K562 (cell line): ENCODE data around the gene PSMC3IP. TPM values are rescaled to one million over a fixed set of nuclear protein-coding genes. Genes with fewer than 3 reads are reported as not detected.

Experiments used
- FOXK1 ChIP-seq: sonication (generic); formaldehyde crosslinking; IDR thresholded peaks from 2 replicates; pipeline ENCODE4 v1.8.0; 2022; ENCODE audit warnings: missing genetic modification reagents, mild to moderate bottlenecking, borderline replicate concordance
- NELFE ChIP-seq: IDR thresholded peaks from 2 replicates; pipeline ENCODE4 v1.6.1; 2011; ENCODE audit warnings: mild to moderate bottlenecking; ENCODE audit not compliant: insufficient read depth, insufficient read length
- NFIX ChIP-seq: fragments of 250-450 bp; sonication (Bioruptor Pico); IDR thresholded peaks from 2 replicates; pipeline ENCODE4 v1.4.0; 2020; ENCODE audit warnings: low read depth, mild to moderate bottlenecking, moderate library complexity
- PHF20 ChIP-seq: fragments of 450-650 bp; IDR thresholded peaks from 2 replicates; pipeline ENCODE4 v1.6.1; 2018; ENCODE audit not compliant: partially characterized antibody
- POLR2H ChIP-seq: IDR thresholded peaks from 2 replicates; pipeline ENCODE4 v1.6.1; 2016; ENCODE audit warnings: missing genetic modification characterization, low read depth, mild to moderate bottlenecking, control low read depth, missing compliant biosample characterization, moderate library complexity
- PPARD ChIP-seq: fragments of 250-450 bp; sonication (Bioruptor Pico); IDR thresholded peaks from 2 replicates; pipeline ENCODE4 v1.8.0; 2022; ENCODE audit warnings: inconsistent platforms, mild to moderate bottlenecking, moderate library complexity
- PRPF4 ChIP-seq: fragments of 200-400 bp; formaldehyde crosslinking; IDR thresholded peaks from one replicate; pipeline ENCODE4 v1.6.1; 2017; ENCODE audit warnings: low read length, low read depth, mild to moderate bottlenecking; ENCODE audit not compliant: insufficient read depth, poor library complexity, severe bottlenecking
- RBM17 ChIP-seq: fragments of 200-400 bp; formaldehyde crosslinking; IDR thresholded peaks from 2 replicates; pipeline ENCODE4 v1.6.1; 2017; ENCODE audit warnings: low read depth, mild to moderate bottlenecking, low read length, borderline replicate concordance
- SETDB1 ChIP-seq: IDR thresholded peaks from one replicate; pipeline ENCODE4 v1.6.1; 2012; ENCODE audit warnings: low read length, control low read depth, inconsistent platforms
- SRSF9 ChIP-seq: fragments of 200-400 bp; formaldehyde crosslinking; IDR thresholded peaks from 2 replicates; pipeline ENCODE4 v1.6.1; 2017; ENCODE audit warnings: low read depth, low read length, borderline replicate concordance
- polyA plus RNA-seq, 8 experiments: library from polyadenylated mRNA; depleted of rRNA in 4 of 8; stranded (reverse) in 5 of 8; unstranded in 3 of 8; fragments of >200 nt; fragmentation: Nextera tagmentation in 2 of 8; fragmentation: Illumina TruSeq in 1 of 8; extraction: Ambion mirVana in 2 of 8; extraction: Trizol in 1 of 8; gene quantifications; 2 replicates each; pipeline versions ENCODE4 v1.2.1 to v1.2.3, GENCODE V29; 2011 to 2014; ENCODE audit warnings: inconsistent platforms in 1 of 8, missing spikeins in 1 of 8
- total RNA-seq, 7 experiments: library from RNA; depleted of rRNA in 6 of 7; stranded (reverse); fragments of >200 nt in 6 of 7; fragmentation: Illumina TruSeq in 2 of 7; extraction: Trizol in 2 of 7; gene quantifications; 2 replicates each; pipeline versions ENCODE4 v1.2.1 to v1.2.3, GENCODE V29; 2011 to 2021; ENCODE audit warnings: low replicate concordance in 1 of 7
- TF ChIP-seq, protein P1 (sequence below): fragments of 450-650 bp; IDR thresholded peaks from 2 replicates; pipeline ENCODE4 v1.6.1; 2016; ENCODE audit warnings: low read depth
- TF ChIP-seq, protein P2 (sequence below): fragments of 150-350 bp; conservative IDR thresholded peaks from 2 replicates; pipeline ENCODE4 v1.6.1; 2014; ENCODE audit warnings: low read length
- TF ChIP-seq, protein P3 (sequence below): fragments of 250-450 bp; sonication (Bioruptor Pico); IDR thresholded peaks from 2 replicates; pipeline ENCODE4 v1.8.0; 2021; ENCODE audit warnings: mild to moderate bottlenecking, moderate library complexity
- TF ChIP-seq, protein P4 (sequence below), 2 experiments: IDR thresholded peaks; 2 replicates each; pipeline ENCODE4 v1.6.1; 2011; ENCODE audit warnings: borderline replicate concordance in 1 of 2, control low read depth in 1 of 2, low read depth in 1 of 2, low read length in 1 of 2, mild to moderate bottlenecking in 1 of 2, mixed read lengths in 1 of 2, moderate library complexity in 1 of 2; ENCODE audit not compliant: insufficient read depth in 1 of 2, insufficient read length in 1 of 2, poor library complexity in 1 of 2, severe bottlenecking in 1 of 2; ENCODE audit errors: extremely low read depth in 1 of 2

PSMC3IP gene
- total and polyA plus RNA-seq, 9 of the 15 experiments (the other 6 are each of a cell fraction or from before 2014, with no cell fraction given) = 13.8 to 65.6 (median 32.8) TPM

DNA sequence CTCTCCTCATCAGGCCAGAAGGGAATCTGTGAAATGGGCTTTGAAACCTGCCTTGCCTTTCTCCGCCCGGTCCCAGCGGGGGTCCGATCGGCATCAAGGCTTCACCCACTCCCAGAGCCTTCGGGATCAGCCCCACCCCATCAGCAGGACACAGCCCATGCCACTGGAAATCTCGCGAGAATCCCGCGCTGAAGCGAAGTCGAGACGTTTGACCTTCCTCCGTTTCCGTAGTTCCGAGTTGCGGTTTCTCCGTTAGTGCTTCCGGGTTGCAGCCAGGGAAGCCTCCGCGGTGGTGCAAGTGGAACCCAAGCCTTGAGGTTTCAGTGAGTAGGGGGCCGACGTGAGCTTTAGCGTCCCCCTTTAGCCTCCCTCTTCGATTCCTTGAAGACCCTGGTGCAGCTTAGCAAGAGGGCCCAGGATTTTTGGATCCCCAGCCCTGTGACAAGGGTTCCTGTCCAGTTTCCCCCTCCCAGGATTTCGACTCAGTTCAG is 15.6 kb downstream of the PSMC3IP start, which contains the start of gene COASY (continued):
- TF ChIP-seq, protein P1, sequence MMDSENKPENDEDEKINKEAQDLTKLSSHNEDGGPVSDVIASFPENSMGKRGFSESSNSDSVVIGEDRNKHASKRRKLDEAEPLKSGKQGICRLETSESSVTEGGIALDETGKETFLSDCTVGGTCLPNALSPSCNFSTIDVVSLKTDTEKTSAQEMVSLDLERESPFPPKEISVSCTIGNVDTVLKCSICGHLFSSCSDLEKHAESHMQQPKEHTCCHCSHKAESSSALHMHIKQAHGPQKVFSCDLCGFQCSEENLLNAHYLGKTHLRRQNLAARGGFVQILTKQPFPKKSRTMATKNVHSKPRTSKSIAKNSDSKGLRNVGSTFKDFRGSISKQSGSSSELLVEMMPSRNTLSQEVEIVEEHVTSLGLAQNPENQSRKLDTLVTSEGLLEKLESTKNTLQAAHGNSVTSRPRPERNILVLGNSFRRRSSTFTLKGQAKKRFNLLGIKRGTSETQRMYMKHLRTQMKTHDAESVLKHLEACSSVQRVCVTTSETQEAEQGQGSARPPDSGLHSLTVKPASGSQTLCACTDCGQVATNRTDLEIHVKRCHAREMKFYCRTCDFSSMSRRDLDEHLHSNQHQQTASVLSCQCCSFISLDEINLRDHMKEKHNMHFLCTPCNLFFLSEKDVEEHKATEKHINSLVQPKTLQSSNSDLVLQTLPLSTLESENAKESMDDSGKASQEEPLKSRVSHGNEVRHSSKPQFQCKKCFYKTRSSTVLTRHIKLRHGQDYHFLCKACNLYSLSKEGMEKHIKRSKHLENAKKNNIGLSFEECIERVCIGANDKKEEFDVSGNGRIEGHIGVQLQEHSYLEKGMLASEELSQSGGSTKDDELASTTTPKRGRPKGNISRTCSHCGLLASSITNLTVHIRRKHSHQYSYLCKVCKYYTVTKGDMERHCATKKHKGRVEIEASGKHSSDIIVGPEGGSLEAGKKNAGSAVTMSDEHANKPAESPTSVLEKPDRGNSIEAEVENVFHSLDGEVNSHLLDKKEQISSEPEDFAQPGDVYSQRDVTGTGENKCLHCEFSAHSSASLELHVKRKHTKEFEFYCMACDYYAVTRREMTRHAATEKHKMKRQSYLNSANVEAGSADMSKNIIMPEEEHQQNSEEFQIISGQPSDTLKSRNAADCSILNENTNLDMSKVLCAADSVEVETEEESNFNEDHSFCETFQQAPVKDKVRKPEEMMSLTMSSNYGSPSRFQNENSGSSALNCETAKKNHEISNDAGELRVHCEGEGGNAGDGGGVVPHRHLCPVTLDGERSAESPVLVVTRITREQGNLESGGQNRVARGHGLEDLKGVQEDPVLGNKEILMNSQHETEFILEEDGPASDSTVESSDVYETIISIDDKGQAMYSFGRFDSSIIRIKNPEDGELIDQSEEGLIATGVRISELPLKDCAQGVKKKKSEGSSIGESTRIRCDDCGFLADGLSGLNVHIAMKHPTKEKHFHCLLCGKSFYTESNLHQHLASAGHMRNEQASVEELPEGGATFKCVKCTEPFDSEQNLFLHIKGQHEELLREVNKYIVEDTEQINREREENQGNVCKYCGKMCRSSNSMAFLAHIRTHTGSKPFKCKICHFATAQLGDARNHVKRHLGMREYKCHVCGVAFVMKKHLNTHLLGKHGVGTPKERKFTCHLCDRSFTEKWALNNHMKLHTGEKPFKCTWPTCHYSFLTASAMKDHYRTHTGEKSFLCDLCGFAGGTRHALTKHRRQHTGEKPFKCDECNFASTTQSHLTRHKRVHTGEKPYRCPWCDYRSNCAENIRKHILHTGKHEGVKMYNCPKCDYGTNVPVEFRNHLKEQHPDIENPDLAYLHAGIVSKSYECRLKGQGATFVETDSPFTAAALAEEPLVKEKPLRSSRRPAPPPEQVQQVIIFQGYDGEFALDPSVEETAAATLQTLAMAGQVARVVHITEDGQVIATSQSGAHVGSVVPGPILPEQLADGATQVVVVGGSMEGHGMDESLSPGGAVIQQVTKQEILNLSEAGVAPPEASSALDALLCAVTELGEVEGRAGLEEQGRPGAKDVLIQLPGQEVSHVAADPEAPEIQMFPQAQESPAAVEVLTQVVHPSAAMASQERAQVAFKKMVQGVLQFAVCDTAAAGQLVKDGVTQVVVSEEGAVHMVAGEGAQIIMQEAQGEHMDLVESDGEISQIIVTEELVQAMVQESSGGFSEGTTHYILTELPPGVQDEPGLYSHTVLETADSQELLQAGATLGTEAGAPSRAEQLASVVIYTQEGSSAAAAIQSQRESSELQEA = peak; percentile 99
- TF ChIP-seq POLR2H (tag) = no peak
- TF ChIP-seq, protein P2, sequence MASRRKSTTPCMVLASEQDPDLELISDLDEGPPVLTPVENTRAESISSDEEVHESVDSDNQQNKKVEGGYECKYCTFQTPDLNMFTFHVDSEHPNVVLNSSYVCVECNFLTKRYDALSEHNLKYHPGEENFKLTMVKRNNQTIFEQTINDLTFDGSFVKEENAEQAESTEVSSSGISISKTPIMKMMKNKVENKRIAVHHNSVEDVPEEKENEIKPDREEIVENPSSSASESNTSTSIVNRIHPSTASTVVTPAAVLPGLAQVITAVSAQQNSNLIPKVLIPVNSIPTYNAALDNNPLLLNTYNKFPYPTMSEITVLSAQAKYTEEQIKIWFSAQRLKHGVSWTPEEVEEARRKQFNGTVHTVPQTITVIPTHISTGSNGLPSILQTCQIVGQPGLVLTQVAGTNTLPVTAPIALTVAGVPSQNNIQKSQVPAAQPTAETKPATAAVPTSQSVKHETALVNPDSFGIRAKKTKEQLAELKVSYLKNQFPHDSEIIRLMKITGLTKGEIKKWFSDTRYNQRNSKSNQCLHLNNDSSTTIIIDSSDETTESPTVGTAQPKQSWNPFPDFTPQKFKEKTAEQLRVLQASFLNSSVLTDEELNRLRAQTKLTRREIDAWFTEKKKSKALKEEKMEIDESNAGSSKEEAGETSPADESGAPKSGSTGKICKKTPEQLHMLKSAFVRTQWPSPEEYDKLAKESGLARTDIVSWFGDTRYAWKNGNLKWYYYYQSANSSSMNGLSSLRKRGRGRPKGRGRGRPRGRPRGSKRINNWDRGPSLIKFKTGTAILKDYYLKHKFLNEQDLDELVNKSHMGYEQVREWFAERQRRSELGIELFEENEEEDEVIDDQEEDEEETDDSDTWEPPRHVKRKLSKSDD = peak; percentile 88
- TF ChIP-seq FOXK1 (CRISPR knock-in tag) = 0 out of 2 replicates have a peak, but pooled peaks have one; percentile 14
- no peak for TF ChIP-seq PRPF4
- TF ChIP-seq SETDB1 = no peak
- TF ChIP-seq, protein P3, sequence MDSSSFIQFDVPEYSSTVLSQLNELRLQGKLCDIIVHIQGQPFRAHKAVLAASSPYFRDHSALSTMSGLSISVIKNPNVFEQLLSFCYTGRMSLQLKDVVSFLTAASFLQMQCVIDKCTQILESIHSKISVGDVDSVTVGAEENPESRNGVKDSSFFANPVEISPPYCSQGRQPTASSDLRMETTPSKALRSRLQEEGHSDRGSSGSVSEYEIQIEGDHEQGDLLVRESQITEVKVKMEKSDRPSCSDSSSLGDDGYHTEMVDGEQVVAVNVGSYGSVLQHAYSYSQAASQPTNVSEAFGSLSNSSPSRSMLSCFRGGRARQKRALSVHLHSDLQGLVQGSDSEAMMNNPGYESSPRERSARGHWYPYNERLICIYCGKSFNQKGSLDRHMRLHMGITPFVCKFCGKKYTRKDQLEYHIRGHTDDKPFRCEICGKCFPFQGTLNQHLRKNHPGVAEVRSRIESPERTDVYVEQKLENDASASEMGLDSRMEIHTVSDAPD (CRISPR knock-in tag) = no peak
- no peak for TF ChIP-seq NELFE
- TF ChIP-seq PPARD (CRISPR knock-in tag) = no peak
- TF ChIP-seq PHF20 = peak; percentile 36
- TF ChIP-seq, protein P4, sequence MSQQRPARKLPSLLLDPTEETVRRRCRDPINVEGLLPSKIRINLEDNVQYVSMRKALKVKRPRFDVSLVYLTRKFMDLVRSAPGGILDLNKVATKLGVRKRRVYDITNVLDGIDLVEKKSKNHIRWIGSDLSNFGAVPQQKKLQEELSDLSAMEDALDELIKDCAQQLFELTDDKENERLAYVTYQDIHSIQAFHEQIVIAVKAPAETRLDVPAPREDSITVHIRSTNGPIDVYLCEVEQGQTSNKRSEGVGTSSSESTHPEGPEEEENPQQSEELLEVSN (IDR thresholded peaks at IDR 0.05; ENCODE audit: borderline replicate concordance in 1 of 2, extremely low read depth in 1 of 2, insufficient read depth in 1 of 2, insufficient read length in 1 of 2, low read depth in 1 of 2, low read length in 1 of 2, poor library complexity in 1 of 2, severe bottlenecking in 1 of 2) = no peak
- no peak for TF ChIP-seq RBM17
- TF ChIP-seq NFIX = no peak
- no peak for TF ChIP-seq SRSF9
